ENCODE measurements around the gene KAT2A.

KAT2A gene

GRCh38 chr17:42165751-42166150 lies 44.6 kb upstream of the KAT2A start:
- TF ChIP-seq REST (IDR thresholded peaks at IDR 0.05; ENCODE audit: insufficient read depth in 1 of 2, low read depth in 2 of 2, low read length in 2 of 2) (no peak), TAF1 (IDR thresholded peaks at IDR 0.05; ENCODE audit: borderline replicate concordance, insufficient read depth, low read length) (no peak), SIN3A (IDR thresholded peaks at IDR 0.05; ENCODE audit: borderline replicate concordance, insufficient read depth, low read length) (no peak), POLR2AphosphoS5 (IDR thresholded peaks at IDR 0.05; ENCODE audit: low read depth, low read length) (no peak), FOXP2 (optimal IDR thresholded peaks at IDR 0.05; ENCODE audit: borderline replicate concordance, extremely low read depth, extremely low read length, insufficient read depth) (no peak)

GRCh38 chr17:42163696-42164407 lies 42.7 kb upstream of the KAT2A start:
- no peak for TF ChIP-seq TAF1 (IDR thresholded peaks at IDR 0.05; ENCODE audit: borderline replicate concordance, insufficient read depth, low read length)
- TF ChIP-seq POLR2AphosphoS5 (IDR thresholded peaks at IDR 0.05; ENCODE audit: low read depth, low read length) = no peak
- TF ChIP-seq REST (IDR thresholded peaks at IDR 0.05; ENCODE audit: insufficient read depth in 1 of 2, low read depth in 2 of 2, low read length in 2 of 2) = no peak
- TF ChIP-seq FOXP2 (optimal IDR thresholded peaks at IDR 0.05; ENCODE audit: borderline replicate concordance, extremely low read depth, extremely low read length, insufficient read depth) = no peak
- TF ChIP-seq SIN3A (IDR thresholded peaks at IDR 0.05; ENCODE audit: borderline replicate concordance, insufficient read depth, low read length) = no peak

GRCh38 chr17:42163113-42163512 lies 41.9 kb upstream of the KAT2A start:
- TF ChIP-seq SIN3A (IDR thresholded peaks at IDR 0.05; ENCODE audit: borderline replicate concordance, insufficient read depth, low read length) = no peak

GRCh38 chr17:42160531-42160910 lies 39.4 kb upstream of the KAT2A start:
- no peak for TF ChIP-seq FOXP2 (optimal IDR thresholded peaks at IDR 0.05; ENCODE audit: borderline replicate concordance, extremely low read depth, extremely low read length, insufficient read depth)
- no peak for TF ChIP-seq POLR2AphosphoS5 (IDR thresholded peaks at IDR 0.05; ENCODE audit: low read depth, low read length)
- no peak for TF ChIP-seq SIN3A (IDR thresholded peaks at IDR 0.05; ENCODE audit: borderline replicate concordance, insufficient read depth, low read length)

GRCh38 chr17:42159796-42160530 lies 38.8 kb upstream of the KAT2A start:
- no peak for TF ChIP-seq POLR2AphosphoS5 (IDR thresholded peaks at IDR 0.05; ENCODE audit: low read depth, low read length)
- no peak for TF ChIP-seq REST (IDR thresholded peaks at IDR 0.05; ENCODE audit: insufficient read depth in 1 of 2, low read depth in 2 of 2, low read length in 2 of 2)
- TF ChIP-seq FOXP2 (optimal IDR thresholded peaks at IDR 0.05; ENCODE audit: borderline replicate concordance, extremely low read depth, extremely low read length, insufficient read depth) = no peak
- TF ChIP-seq SIN3A (IDR thresholded peaks at IDR 0.05; ENCODE audit: borderline replicate concordance, insufficient read depth, low read length) = no peak
- TF ChIP-seq TAF1 (IDR thresholded peaks at IDR 0.05; ENCODE audit: borderline replicate concordance, insufficient read depth, low read length) = no peak

- TF ChIP-seq POLR2AphosphoS5 (IDR thresholded peaks at IDR 0.05; ENCODE audit: low read depth, low read length) = no peak
- TF ChIP-seq FOXP2 (optimal IDR thresholded peaks at IDR 0.05; ENCODE audit: borderline replicate concordance, extremely low read depth, extremely low read length, insufficient read depth) = no peak
- no peak for TF ChIP-seq TAF1 (IDR thresholded peaks at IDR 0.05; ENCODE audit: borderline replicate concordance, insufficient read depth, low read length)
- no peak for TF ChIP-seq SIN3A (IDR thresholded peaks at IDR 0.05; ENCODE audit: borderline replicate concordance, insufficient read depth, low read length)
- TF ChIP-seq REST (IDR thresholded peaks at IDR 0.05; ENCODE audit: insufficient read depth in 1 of 2, low read depth in 2 of 2, low read length in 2 of 2) = no peak
Observed at GRCh38 chr17:42155614-42156045, 34.5 kb upstream of the KAT2A start.
